NCI-H1092 (cell line): Measurements from ENCODE around the gene PRAC2.

Experiments used
- DNase-seq: peaks from one replicate; lab custom pipeline; 2025; lab: John Stamatoyannopoulos, UW

The PRAC2 gene

GRCh38 chr17:48734333-48735061 is 11.5 kb downstream of the PRAC2 start:
- DNase-seq: no peak

DNA sequence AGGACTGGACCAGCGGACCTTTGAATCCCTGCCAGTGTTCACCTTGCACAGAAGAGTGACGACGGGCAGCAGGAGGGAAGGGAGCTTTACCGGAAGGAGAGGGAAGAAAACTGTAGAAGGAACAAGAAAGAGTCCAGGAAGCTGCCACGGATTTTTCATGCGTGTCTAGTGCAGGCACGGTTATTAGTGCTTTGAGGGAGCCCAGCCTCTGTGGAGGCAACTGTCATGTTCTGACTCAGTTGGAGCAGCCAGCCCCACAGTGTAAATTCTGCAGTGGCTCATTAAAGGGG is 12.0 kb downstream of the PRAC2 start:
- DNase-seq: no peak

GRCh38 chr17:48737330-48738043 is 14.5 kb downstream of the PRAC2 start:
- DNase-seq: no peak

- DNase-seq: no peak
Measured at GRCh38 chr17:48738424-48738802, 15.4 kb downstream of the PRAC2 start.

DNA sequence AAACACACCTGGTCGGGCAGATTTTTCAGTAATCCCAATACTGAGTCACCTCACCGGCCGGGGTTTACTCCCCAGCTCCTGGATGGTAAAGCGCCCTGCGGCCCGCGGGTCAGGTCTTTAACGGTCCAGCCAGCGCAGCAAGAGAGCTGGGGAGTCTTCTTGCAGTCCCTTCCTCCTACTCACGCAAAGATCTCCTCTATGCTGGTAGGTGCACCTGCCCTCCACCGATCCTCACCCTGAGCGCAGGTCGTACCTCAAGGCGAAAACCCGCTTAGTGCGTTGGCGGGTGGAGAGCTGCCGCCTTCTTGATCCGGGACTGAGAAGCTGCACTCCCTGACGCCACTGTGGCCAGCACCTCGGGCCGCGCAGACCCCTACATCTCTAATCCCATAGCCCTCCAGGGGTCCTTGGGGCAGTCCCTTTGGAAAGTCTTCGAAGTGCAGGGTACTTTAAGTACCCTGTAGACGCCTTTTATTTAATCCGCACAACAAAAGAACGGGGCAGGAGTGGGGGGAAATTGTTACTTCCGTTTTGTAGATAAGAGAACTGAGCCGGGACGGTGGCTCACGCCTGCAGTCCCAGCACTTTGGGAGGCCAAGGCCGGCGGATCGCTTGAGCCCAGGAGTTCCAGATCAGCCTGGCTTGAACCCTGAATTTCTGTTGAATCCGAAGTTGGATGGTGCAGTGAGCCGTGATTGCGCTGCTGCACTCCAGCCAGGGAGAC is 16.0 kb downstream of the PRAC2 start:
- no peak for DNase-seq

DNA sequence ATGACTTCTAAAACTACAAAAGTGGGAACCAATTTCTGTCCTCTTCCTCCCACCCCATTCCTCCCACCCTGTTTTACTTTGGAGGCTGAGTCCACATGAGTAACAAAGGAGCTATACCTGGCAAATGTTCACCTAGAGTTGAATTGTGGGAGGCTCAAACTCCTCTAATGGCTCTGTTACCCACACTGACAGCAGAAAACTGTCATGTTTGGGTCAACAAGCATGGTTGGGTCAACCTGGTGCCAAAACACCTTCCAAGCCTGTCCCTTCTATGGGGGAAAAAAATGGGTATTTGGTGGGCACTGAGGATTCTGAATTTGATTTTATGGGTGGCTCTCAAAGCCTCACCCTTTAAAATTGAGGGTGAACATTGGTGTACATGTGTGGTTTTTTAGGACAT is 17.6 kb downstream of the PRAC2 start:
- DNase-seq: no peak

GRCh38 chr17:48745381-48746275 is 22.6 kb downstream of the PRAC2 start:
- no peak for DNase-seq

GRCh38 chr17:48746916-48747444 is 24.0 kb downstream of the PRAC2 start:
- DNase-seq: no peak

- no peak for DNase-seq
Measured at GRCh38 chr17:48747445-48748363, 24.7 kb downstream of the PRAC2 start.

- no peak for DNase-seq
Measured at GRCh38 chr17:48748718-48749566, 26.0 kb downstream of the PRAC2 start.

- DNase-seq: no peak
Measured at GRCh38 chr17:48749621-48750553, 26.9 kb downstream of the PRAC2 start.

- no peak for DNase-seq
Measured at GRCh38 chr17:48751172-48751571, 28.2 kb downstream of the PRAC2 start.

- DNase-seq: no peak
Measured at GRCh38 chr17:48751733-48752398, 28.9 kb downstream of the PRAC2 start.

- DNase-seq: no peak
Measured at GRCh38 chr17:48752399-48753288, 29.7 kb downstream of the PRAC2 start.

- DNase-seq: no peak
Measured at GRCh38 chr17:48753794-48754499, 31.0 kb downstream of the PRAC2 start.

DNA sequence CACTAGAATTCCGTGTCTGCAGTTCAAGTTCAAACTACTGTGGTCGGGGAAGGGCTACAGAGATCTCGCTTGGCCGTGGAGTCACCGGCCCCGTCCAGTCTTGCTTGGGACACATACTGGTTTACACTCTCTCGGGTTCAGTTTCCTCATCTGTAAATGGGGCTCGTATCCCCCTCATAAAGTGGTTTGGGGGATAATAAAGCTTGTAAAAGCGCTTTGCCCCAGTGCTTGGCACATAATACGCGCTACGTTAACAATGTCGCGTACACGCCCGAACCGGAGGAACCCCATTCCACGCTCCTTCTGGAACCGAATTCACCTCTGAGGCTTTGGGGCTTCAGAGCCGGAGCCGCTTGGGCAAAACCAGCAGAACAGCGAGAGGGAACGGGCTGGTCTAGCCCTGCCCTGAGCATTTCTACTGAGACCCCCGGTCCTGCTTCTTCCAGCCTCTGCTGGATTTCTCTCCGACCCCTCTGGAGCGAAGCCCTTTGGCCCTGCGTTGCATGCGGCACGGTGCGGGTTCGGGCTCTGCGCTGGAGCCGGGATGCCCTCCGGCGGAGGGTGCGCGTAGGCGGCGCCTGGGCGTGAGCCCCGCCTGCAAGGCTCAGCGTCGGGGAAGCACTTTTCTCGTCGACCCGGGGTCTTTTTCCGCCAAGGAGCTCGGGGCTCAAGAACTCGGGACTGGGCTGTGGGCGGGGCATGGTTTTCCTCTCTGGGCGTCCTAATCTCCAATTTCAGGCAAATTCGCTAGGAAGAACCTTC is 31.7 kb downstream of the PRAC2 start:
- DNase-seq: no peak
